Gastrocnemius medialis (tissue), 4 donors: ENCODE results near the gene ABCG4. TPM values are rescaled to one million over a fixed set of nuclear protein-coding genes. Genes with fewer than 3 reads are reported as not detected.

Experiments
- ATAC-seq, 2 donors: fragments of 150-250 bp; one replicate each; pipeline ENCODE4 v1.9.1; 2016
- DNase-seq, 2 donors: peaks; one replicate each; pipeline ENCODE4 v3.0.0-alpha.2; 2019
- H3K27ac ChIP-seq, 4 donors: fragments of 200-600 bp; sonication (generic); 1 replicate in 1 of 4; 2 replicates in 3 of 4; pipeline ENCODE4 v1.5.1; 2016 to 2018; ENCODE audit warnings: mild to moderate bottlenecking in 2 of 4, moderate library complexity in 1 of 4
- H3K27me3 ChIP-seq, 3 donors: fragments of 200-600 bp; sonication (generic) in 2 of 3; 1 replicate in 1 of 3; 2 replicates in 2 of 3; pipeline versions ENCODE4 v1.5.1 to v1.6.0; 2016 to 2019; ENCODE audit warnings: mild to moderate bottlenecking in 1 of 3, moderate library complexity in 1 of 3
- H3K36me3 ChIP-seq, 2 donors: fragments of 200-600 bp; sonication (generic) in 1 of 2; one replicate each; pipeline ENCODE4 v1.5.1; 2017 to 2018
- H3K4me1 ChIP-seq, 2 donors: fragments of 200-600 bp; sonication (generic) in 1 of 2; one replicate each; pipeline ENCODE4 v1.5.1; 2016 to 2017; ENCODE audit warnings: mild to moderate bottlenecking in 2 of 2
- H3K4me3 ChIP-seq, 4 donors: fragments of 200-600 bp; sonication (generic) in 3 of 4; 1 replicate in 1 of 4; 2 replicates in 3 of 4; pipeline ENCODE4 v1.5.1; 2016 to 2019; ENCODE audit warnings: mild to moderate bottlenecking in 2 of 4
- H3K9me3 ChIP-seq, 3 donors: fragments of 200-600 bp; sonication (generic) in 2 of 3; 1 replicate in 1 of 3; 2 replicates in 2 of 3; pipeline ENCODE4 v1.5.1; 2016 to 2019
- CTCF ChIP-seq, 5 experiments: fragments of 450-650 bp in 3 of 5; fragments of 200-600 bp in 2 of 5; sonication (generic) in 2 of 5; IDR thresholded peaks in 4 of 5; conservative IDR thresholded peaks in 1 of 5; 1 replicate in 4 of 5; 2 replicates in 1 of 5; pipeline ENCODE4 v1.5.1; 2016 to 2019; ENCODE audit warnings: antibody characterized with exemption in 5 of 5, mild to moderate bottlenecking in 3 of 5, moderate library complexity in 3 of 5
- POLR2A ChIP-seq, 2 donors: fragments of 450-650 bp; IDR thresholded peaks; one replicate each; pipeline ENCODE4 v1.6.1; 2017; ENCODE audit warnings: antibody characterized with exemption in 2 of 2, mild to moderate bottlenecking in 2 of 2, moderate library complexity in 2 of 2
- in situ Hi-C, 4 donors: fragments of 200-750 bp; cut with MboI; loops; one replicate each; pipeline versions ENCODE4 v1.15.0 to v1.8.0; 2017; ENCODE audit warnings: low sequenced_read_pairs in 4 of 4
- intact Hi-C: fragments of 100-400 bp; cut with DNase I; formaldehyde crosslinking; loops from one replicate; pipeline ENCODE4 v1.15.1; 2023; ENCODE audit warnings: low total_unique reads
- total RNA-seq, 4 donors: library from RNA; depleted of rRNA; stranded (reverse); fragments of >200 nt; gene quantifications; one replicate each; pipeline versions ENCODE4 v1.1.0 to v1.2.3, GENCODE V29; 2016

ABCG4 gene
- total RNA-seq, 4 donors from 2014 or later = not detected

GRCh38 chr11:119169282-119169719, 20.4 kb downstream of the ABCG4 start:
- Histone ChIP-seq H3K4me1 (peaks cover 8 to 10% of the 10 kb centered on the region in 2 donors), H3K4me3 (peak overlapping the region; percentile 71 to 91 (median 80)), H3K27ac (peak overlapping the region; percentile 82 to 95 (median 92)), H3K27me3 (no peaks in the 10 kb centered on the region), H3K9me3 (no peaks in the 10 kb centered on the region), H3K36me3 (peaks cover 0 to 15% of the 10 kb centered on the region in 2 donors)
- DNase-seq (peak; percentile 20 to 81), ATAC-seq (peak; percentile 73 to 82)
- intact Hi-C loops (loop anchor here (1.0 to 5.0 kb wide), 4 partner anchors 48 to 299 kb away; partner anchors contain the start of gene HINFP), in situ Hi-C loops (no loop called here)
- TF ChIP-seq POLR2A (IDR thresholded peaks at IDR 0.05) (peak; percentile 25 to 36), CTCF (IDR thresholded peaks at IDR 0.05 in 4 of 5, conservative IDR thresholded peaks at IDR 0.05 in 1 of 5) (no peak)

- no peaks in the 10 kb centered on the region for H3K27me3 ChIP-seq
- H3K9me3 ChIP-seq = no peaks in the 10 kb centered on the region
- H3K27ac ChIP-seq = no peak overlapping the region
- intact Hi-C loops (no loop called here), in situ Hi-C loops (no loop called here)
- H3K36me3 ChIP-seq = peaks cover 0 to 24% of the 10 kb centered on the region in 2 donors
- TF ChIP-seq POLR2A (IDR thresholded peaks at IDR 0.05) (no peak), CTCF (IDR thresholded peaks at IDR 0.05 in 4 of 5, conservative IDR thresholded peaks at IDR 0.05 in 1 of 5) (no peak)
- DNase-seq = no peak
- no peak for ATAC-seq
- peaks cover 8 to 10% of the 10 kb centered on the region in 2 donors for H3K4me1 ChIP-seq
- H3K4me3 ChIP-seq = no peak overlapping the region
Observed at GRCh38 chr11:119172513-119172912, 23.7 kb downstream of the ABCG4 start.

- Histone ChIP-seq H3K36me3 (peaks cover 0 to 24% of the 10 kb centered on the region in 2 donors), H3K27me3 (no peaks in the 10 kb centered on the region), H3K27ac (no peak overlapping the region), H3K9me3 (no peaks in the 10 kb centered on the region), H3K4me3 (no peak overlapping the region), H3K4me1 (peaks cover 8 to 10% of the 10 kb centered on the region in 2 donors)
- intact Hi-C loops = no loop called here
- no peak for ATAC-seq
- in situ Hi-C loops = no loop called here
- no peak for TF ChIP-seq CTCF (IDR thresholded peaks at IDR 0.05 in 4 of 5, conservative IDR thresholded peaks at IDR 0.05 in 1 of 5)
- TF ChIP-seq POLR2A (IDR thresholded peaks at IDR 0.05) = no peak
- DNase-seq = no peak
Observed at GRCh38 chr11:119173453-119173852, 24.6 kb downstream of the ABCG4 start.

- DNase-seq (no peak), ATAC-seq (no peak)
- Histone ChIP-seq H3K27me3 (no peaks in the 10 kb centered on the region), H3K9me3 (no peaks in the 10 kb centered on the region), H3K27ac (no peak overlapping the region), H3K36me3 (peaks cover 0 to 31% of the 10 kb centered on the region in 2 donors), H3K4me1 (no peaks in the 10 kb centered on the region), H3K4me3 (no peak overlapping the region)
- in situ Hi-C loops (no loop called here), intact Hi-C loops (no loop called here)
- TF ChIP-seq CTCF (IDR thresholded peaks at IDR 0.05 in 4 of 5, conservative IDR thresholded peaks at IDR 0.05 in 1 of 5) = no peak
- no peak for TF ChIP-seq POLR2A (IDR thresholded peaks at IDR 0.05)
Observed at GRCh38 chr11:119175493-119176077, 26.7 kb downstream of the ABCG4 start.
